Medulla oblongata (tissue), 1 donor: ENCODE results near the gene RNU1-2.
A peak's percentile ranks its signal among the peaks of the same experiment; 100 is the strongest.
"Not testable (repeated sequence)": the region's sequence is repeated elsewhere in the genome, so short reads cannot be mapped to it uniquely, and the experiment has no call there.

Experiments used
- DNase-seq: peaks from one replicate; pipeline ENCODE4 v3.0.0-alpha.2; 2015; ENCODE audit errors: extremely low spot score

The RNU1-2 gene

GRCh38 chr1:16888860-16889816, 6.6 kb upstream of the RNU1-2 start:
- peak; percentile 94 for DNase-seq

DNA sequence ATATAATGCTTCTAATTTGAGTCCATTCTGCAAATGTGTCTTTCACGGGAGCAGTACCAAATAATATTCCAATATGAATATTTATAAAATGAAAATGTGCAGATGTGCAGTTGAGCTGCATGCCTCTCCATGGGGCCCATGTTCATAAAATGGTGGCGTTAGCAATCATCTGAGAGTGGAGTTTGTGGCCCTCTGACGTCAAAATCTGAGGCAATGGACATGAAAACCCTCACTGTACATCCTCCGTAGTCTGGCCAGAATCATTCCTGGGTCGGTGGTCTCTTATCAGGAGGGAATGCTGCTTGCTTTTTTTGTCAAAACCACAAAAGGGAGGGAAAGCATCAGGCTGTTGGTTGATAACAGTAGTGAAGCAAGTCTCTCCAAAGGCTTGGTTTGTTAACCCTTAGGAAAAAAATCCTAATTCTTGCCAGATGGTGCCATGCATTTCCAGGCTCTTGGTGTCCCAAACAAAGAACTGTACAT, 5.2 kb upstream of the RNU1-2 start:
- peak; percentile 4 for DNase-seq

DNA sequence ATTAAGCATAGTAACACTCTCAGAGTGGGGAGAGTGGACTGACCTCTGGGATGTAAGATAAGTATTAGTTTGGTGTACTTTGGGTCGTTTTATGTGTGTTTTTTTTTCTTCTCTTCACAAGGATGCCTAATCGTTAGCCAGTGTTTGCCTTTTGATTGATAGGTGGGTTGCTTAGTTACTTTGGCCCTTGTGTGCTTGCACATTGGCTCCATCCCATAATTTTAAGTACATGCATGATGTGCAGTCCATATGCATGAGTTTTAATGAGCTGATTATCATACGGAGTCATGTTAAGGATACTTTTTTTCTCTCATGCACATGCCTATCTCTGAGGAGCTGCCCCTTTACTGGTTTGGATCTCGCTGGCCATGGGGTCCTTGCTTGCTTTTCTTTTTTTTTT, 4.7 kb upstream of the RNU1-2 start:
- not testable (repeated sequence) for DNase-seq

GRCh38 chr1:16892978-16893525, 2.7 kb upstream of the RNU1-2 start:
- DNase-seq, result not testable (repeated sequence)

GRCh38 chr1:16893796-16894195, 2.0 kb upstream of the RNU1-2 start:
- DNase-seq, result peak; percentile 9

GRCh38 chr1:16894338-16894737, 1.4 kb upstream of the RNU1-2 start:
- not testable (repeated sequence) for DNase-seq

GRCh38 chr1:16895233-16895597, 565 bp upstream of the RNU1-2 start:
- DNase-seq, result not testable (repeated sequence)

DNA sequence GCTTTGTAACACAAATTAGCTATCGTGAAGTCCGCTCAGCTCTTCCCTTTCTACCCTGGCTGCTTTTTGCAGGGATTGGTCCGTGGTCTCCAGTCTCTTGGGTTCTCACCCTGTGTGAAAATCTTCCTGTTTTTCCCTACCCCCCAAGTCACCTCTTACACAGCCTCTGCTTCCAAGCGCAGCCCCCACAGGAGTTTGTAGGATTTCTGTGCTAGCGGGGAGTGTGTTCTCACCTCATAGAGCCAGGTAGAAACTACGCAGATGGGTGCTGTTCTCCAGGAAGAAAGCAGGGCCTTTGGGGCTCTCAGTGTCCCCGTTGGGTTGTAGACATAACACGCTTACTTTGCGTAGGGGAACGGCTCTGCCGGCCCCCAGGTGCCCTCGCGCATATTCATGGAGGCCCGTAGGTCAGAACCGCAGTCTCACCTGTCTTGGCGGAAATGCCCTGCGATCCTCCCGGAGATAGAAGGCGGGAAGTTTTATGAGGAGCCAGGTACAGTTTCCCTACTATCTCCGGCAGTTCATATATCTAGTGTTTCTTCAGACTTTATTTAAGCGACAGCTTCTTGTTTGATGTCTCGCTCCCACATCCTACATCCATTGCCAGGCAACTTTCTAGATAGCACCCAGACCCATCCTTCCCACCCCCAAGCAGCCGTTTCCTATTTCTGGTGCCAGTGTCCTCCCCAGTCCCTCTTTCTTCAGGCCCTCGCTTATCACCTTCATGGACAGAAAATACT, 706 bp downstream of the RNU1-2 start:
- peak; percentile 61 for DNase-seq

- DNase-seq, result not testable (repeated sequence)
Observed at GRCh38 chr1:16897653-16898052, 1.9 kb downstream of the RNU1-2 start.

DNA sequence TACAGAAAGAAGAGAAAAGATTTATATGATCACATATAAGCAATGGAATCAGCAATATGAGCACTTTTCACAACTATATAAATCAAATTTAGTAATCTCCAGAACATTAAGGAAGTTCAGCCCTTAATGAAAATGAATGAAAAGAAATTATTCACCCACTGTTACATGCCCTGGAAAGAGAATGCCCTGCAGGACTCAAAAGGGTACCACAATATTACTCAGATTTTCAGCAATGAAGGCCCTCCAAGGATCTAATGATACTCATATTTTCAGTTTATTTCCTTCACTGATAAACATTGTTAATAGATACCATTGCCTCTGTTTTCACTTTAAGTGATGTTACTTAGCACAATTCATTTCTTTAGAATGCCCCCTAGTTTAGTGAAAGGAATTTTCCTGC, 2.5 kb downstream of the RNU1-2 start:
- DNase-seq, result not testable (repeated sequence)

- not testable (repeated sequence) for DNase-seq
Observed at GRCh38 chr1:16899020-16899419, 3.2 kb downstream of the RNU1-2 start.

GRCh38 chr1:16900751-16901150, 5.0 kb downstream of the RNU1-2 start:
- DNase-seq, result no peak

GRCh38 chr1:16901371-16901770, 5.6 kb downstream of the RNU1-2 start:
- DNase-seq, result not testable (repeated sequence)

DNA sequence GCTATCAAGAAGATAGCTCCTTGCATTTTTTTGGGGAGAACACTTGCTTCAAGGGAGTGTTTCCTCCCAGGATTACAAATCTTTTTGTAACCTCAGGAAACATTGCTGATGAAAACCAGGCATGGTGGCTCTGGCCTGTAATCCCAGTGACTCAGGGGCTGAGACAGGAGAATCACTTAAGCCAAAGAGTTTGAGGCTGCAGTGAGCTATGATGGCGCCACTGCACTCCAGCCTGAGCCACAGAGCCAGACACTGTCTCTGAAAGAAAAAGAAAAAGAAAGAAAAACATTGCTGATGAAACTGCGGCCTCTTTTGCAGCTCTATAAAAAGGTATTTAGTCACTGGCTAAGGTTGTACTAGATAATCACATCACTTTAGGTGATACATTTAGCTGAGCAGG, 7.3 kb downstream of the RNU1-2 start:
- no peak for DNase-seq

DNA sequence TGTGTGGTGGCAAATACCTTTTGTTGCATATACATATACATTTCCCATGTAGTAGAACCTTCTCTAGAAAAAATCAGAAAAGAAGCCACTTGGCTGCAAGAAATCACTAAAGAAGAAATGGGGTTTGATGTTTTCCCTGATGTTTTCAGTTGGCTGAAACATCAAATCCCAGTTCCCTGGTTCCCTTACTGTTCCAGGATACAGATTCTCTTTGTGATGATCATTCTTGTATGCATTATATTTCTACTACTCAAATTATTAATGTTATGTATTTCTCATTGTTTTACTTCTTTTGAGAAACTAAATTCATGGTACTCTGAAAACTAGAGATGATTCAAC, 7.6 kb downstream of the RNU1-2 start:
- DNase-seq, result peak; percentile 60

- peak; percentile 100 for DNase-seq
Observed at GRCh38 chr1:16904560-16905109, 8.9 kb downstream of the RNU1-2 start.

- peak; percentile 94 for DNase-seq
Observed at GRCh38 chr1:16905110-16905867, 9.5 kb downstream of the RNU1-2 start.

GRCh38 chr1:16905868-16906702, 10.3 kb downstream of the RNU1-2 start:
- no peak for DNase-seq

- no peak for DNase-seq
Observed at GRCh38 chr1:16906873-16907272, 11.1 kb downstream of the RNU1-2 start.
